Fibroblast of skin of right quadriceps (primary cell): ENCODE data around the gene SLC8A1.

Experiments used
- DNase-seq: peaks from one replicate; pipeline ENCODE4 v3.0.0-alpha.2; 2013

Gene SLC8A1

DNA sequence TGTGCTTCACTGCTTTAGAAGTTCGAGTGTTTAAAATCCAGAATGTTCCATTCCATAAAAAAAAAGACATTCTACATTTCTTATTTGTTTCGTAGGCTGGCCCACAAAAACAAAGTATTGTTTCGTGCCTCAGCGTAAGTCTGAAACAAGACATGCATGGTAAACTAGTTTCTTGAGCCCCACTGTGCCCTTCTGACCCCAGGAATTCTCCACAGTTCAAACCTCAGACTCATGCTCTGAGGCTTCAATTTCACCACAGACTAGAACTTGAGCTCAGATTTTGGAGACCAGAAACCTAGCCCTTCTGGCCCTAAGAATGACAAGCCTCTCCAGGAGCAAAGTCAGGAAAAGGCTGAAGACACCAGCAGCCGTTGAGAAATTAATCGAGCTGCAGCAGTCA, 151.5 kb downstream of the SLC8A1 start:
- no peak for DNase-seq

- no peak for DNase-seq
Observed at GRCh38 chr2:40299781-40300180, 152.1 kb downstream of the SLC8A1 start.

DNA sequence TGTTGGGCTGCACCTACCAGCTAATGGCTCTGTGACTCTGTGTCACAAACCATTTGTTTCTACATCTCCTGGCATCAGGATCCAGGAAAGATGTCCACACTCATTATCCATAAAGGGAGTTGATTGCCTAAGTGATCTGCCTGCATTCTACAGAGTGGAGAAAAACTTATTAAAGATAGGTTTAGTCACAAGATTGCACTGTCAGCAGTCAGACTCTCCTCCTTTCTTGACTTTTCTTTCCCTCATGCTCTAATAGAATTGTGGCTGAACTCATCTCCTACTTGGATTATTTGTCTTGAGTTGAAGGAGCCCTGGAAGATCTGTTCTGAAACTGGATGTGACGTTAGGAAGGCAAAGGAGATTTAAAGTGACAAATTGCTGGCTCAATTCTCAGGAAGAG, 152.7 kb downstream of the SLC8A1 start:
- DNase-seq, result no peak

- no peak for DNase-seq
Observed at GRCh38 chr2:40298026-40298425, 153.9 kb downstream of the SLC8A1 start.

DNA sequence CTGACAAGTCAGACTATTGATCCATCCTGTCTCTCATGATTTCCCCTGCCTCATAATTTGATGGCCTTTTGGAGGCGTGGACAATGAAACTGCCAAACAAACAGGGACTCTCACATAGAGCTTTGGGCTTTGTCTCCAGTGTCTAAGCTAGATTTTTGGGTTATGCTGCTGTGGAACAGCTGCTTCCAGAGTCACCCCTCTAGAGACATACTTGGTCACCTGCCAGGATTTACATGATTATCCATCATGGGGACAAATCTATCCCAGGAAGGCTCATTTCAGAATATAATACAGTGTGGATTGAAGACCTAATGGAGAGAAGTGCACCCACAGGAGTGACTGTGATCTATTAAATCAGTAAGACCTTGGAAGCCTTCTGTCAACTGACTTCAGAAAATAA, 159.6 kb downstream of the SLC8A1 start:
- no peak for DNase-seq

- DNase-seq, result no peak
Observed at GRCh38 chr2:40289771-40290404, 162.0 kb downstream of the SLC8A1 start.

- no peak for DNase-seq
Observed at GRCh38 chr2:40287773-40288172, 164.1 kb downstream of the SLC8A1 start.

GRCh38 chr2:40287195-40287594, 164.7 kb downstream of the SLC8A1 start:
- DNase-seq, result peak; percentile 42

DNA sequence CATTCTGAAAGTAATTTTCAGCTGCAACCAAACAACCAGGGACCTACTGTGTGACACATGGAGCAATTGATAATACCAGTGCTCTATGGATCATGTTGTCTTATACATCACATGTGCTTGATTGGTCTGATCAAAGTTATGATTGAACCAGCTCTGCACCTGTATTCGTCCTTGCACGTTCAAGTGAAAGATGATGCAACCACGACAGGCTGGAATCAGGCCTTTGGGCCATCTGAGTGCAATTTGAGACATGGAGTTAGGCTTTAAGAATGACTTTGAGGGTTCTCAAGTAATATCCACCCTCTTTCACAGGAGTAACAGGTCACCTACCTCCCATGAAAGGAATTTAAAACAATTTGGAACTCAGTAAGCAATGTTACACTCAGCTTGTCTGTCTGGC, 165.2 kb downstream of the SLC8A1 start:
- DNase-seq, result no peak

DNA sequence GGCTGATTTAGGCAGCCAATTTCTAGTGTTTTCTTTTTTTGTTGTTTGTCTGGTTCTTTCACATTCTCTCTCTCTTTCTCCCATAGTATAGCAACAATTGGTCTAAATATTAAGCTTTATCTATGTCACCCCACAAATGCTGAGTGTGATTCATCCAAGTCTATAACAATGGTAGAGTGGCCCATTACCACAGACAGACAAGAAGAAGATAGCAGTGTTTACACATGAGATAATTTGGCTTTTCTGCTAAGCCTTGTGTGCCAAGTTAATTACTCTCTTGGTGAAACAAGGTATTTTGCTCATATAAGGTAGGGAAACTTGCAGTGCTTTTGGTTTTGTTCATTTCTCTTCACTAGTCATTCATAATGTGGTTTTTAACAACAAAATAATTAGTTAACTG, 166.5 kb downstream of the SLC8A1 start:
- DNase-seq, result no peak

GRCh38 chr2:40284797-40285196, 167.1 kb downstream of the SLC8A1 start:
- DNase-seq, result peak; percentile 29

GRCh38 chr2:40283111-40283909, 168.6 kb downstream of the SLC8A1 start:
- no peak for DNase-seq

DNA sequence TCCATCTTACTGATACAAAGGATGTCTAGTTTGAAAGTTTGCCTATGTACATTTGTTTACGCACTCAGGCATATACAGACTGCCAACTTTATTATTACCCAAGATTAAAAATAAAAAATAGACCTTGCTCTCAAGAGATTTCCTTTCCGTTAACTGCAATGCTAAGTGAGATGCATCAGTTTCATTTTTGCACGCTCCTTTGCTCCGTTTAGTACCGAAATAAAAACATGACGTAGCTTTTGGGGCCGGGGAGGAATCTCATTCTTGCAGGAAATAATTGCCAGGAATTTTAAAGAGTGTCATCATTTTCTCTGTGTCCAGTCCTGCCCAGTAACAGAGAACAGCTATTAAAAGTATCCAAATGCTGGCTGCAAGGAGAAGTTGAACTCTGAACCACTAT, 169.5 kb downstream of the SLC8A1 start:
- DNase-seq, result peak; percentile 39

DNA sequence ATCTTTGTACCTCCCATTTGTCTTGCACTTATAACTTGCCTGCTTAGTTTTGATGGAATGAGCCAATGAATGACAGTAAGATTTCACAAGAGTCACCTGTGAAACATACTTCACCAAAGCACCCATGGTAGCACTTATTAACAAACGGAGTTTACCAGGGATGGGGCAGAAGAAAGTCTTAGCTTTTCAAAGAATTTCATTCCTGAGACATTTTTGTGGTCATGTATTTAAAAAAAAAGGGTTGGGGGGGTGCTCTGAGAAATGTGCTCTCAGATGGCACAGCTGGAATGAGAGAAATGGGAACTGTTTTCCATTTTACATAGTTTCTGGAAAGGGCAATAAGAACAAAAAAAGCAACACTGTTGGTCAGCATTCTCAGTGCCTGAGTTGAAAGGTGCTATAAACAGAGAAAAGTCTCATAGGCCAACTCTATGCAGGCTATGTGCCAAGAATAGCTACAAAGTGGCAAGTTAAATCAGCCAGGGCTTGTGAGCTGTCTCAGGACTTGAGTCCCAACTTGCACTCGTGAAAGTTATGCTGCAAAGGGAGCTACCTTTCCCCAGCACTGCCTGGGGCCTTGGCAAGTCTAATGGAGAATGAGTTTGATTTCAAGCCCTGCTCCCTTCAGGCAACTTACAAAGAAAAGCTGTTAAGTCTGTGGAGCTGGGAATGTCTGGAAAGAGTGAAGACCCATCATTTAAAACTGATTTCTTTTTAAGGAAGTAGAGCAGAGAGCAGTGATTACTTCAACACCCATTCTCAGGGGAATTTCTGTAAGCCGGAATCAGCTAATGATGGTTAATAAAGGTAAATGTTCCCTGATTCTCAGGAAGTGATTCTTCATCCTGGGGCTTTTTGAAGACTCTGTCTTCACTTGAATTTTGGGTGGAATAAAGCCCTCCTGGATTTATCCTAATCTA, 170.6 kb downstream of the SLC8A1 start:
- peak; percentile 81 for DNase-seq

- DNase-seq, result no peak
Observed at GRCh38 chr2:40279482-40279881, 172.4 kb downstream of the SLC8A1 start.

- DNase-seq, result peak; percentile 23
Observed at GRCh38 chr2:40279001-40279400, 172.9 kb downstream of the SLC8A1 start.

- no peak for DNase-seq
Observed at GRCh38 chr2:40276076-40276475, 175.8 kb downstream of the SLC8A1 start.

DNA sequence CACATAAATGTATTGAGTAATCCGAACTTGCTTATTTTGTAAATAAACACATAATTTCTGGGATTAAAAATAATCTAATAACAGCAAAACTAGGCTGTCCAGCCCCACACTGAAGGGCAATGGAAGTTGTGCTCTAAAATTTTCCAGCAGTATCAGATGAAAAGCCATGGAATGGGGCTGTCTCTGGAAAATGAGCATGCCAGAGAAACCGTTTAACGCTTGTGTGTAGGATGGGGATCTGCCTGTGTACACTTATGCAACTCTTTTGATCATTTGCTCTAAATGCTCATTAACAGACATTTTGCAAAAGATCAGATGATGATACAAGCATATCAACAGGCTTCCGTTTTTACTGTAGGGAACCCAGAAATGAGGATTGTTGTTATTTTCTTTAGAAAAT, 177.6 kb downstream of the SLC8A1 start:
- no peak for DNase-seq

DNA sequence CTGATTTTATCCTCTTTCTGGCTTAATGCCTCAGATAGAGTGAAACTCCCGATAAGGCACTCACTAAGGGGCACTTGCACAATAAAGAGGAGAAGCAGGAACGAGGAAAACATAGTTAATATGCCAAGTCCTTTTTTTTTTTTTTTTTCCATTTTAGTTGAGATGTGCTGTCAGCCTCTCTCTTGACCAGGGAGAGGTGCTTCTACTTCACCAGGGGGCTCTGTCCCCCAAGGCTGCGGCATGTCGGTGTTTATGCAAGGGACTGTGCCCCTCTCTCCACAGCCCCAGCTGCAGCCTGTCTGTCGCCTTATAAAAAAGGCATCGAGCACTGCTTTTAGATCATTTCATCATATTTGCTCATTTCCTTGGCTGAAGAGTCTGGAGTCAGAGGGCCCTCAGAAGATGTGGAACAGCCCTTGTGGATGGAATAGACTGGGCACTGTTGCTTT, 178.1 kb downstream of the SLC8A1 start:
- DNase-seq, result no peak

GRCh38 chr2:40271094-40271493, 180.8 kb downstream of the SLC8A1 start:
- DNase-seq, result no peak

GRCh38 chr2:40270372-40270771, 181.5 kb downstream of the SLC8A1 start:
- no peak for DNase-seq

GRCh38 chr2:40268566-40268965, 183.3 kb downstream of the SLC8A1 start:
- no peak for DNase-seq

DNA sequence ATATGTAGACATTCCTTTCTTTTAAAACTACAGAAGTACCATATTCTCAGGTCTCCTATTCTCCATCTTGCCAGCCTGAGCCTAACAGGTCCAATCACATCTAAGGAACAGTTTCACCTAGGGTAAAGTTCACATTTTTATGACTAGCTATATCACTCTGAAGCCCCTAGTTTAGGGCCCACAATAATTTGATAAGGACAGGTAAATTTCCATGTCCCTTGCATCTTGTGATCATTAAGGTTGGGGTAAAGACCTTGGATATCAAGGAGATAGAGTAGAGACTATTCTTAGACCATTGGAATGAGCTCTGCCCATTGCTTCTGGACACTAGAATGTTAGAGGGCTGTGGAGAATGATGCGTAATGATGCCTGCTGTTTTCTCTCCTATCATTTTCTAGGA, 185.7 kb downstream of the SLC8A1 start:
- no peak for DNase-seq
